NCI-H1694 (cell line): ENCODE data around the gene WDR70.
"Not testable (repeated sequence)": the region's sequence is repeated elsewhere in the genome, so short reads cannot be mapped to it uniquely, and the experiment has no call there.

Source experiments
- DNase-seq: peaks from one replicate; lab custom pipeline; 2025; lab: John Stamatoyannopoulos, UW

Gene WDR70

DNA sequence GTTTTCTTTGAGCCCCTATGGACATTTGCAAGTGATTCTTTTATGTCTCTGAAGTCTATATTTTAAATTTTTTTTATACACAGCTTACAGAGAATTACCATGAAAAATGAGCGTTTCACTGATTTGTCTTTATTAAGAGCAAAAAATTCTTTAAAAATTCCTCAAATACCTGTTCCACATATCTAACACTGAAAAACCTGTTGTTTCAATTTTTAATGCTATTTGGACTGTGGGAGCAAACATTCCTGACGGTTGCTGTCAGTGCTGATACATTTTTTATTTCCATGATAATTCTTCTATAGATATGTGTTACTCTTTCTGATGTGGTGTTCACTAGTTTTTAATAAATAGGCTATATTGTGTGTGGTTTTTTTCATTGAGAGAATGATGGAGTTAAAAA, 261.0 kb downstream of the WDR70 start:
- DNase-seq, result no peak

- no peak for DNase-seq
These were observed 262.8 kb downstream of the WDR70 start for GRCh38 chr5:37641933-37642332.

DNA sequence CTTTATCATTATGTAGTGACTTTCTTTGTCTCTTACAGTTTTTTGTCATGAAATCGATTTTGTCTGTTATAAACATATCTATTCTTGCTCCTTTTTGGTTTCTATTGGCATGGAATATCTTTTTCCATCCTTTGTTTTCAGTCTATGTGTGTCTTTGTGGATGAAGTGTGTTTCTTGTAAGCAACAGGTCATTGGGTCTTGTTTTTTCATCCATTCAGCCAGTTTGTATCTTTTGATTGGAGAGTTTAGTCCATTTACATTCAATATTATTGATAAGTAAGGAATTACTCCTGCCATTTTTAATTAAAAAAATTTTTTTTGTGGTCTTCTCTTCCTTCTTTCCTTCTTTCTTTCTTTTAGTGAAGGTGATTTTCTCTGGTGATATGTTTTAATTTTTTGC, 266.6 kb downstream of the WDR70 start:
- DNase-seq, result no peak

GRCh38 chr5:37654566-37654965, 275.4 kb downstream of the WDR70 start:
- not testable (repeated sequence) for DNase-seq

GRCh38 chr5:37657046-37657445, 277.9 kb downstream of the WDR70 start:
- DNase-seq, result no peak

- no peak for DNase-seq
These were observed 279.3 kb downstream of the WDR70 start for GRCh38 chr5:37658440-37658839.

- no peak for DNase-seq
These were observed 281.2 kb downstream of the WDR70 start for GRCh38 chr5:37660319-37660718.

GRCh38 chr5:37661227-37661920, 282.3 kb downstream of the WDR70 start:
- no peak for DNase-seq

GRCh38 chr5:37661951-37662350, 282.8 kb downstream of the WDR70 start:
- DNase-seq, result no peak

- DNase-seq, result no peak
These were observed 283.2 kb downstream of the WDR70 start for GRCh38 chr5:37662362-37662761.

GRCh38 chr5:37662789-37663485, 283.8 kb downstream of the WDR70 start:
- DNase-seq, result no peak

- DNase-seq, result no peak
These were observed 284.4 kb downstream of the WDR70 start for GRCh38 chr5:37663538-37663937.

DNA sequence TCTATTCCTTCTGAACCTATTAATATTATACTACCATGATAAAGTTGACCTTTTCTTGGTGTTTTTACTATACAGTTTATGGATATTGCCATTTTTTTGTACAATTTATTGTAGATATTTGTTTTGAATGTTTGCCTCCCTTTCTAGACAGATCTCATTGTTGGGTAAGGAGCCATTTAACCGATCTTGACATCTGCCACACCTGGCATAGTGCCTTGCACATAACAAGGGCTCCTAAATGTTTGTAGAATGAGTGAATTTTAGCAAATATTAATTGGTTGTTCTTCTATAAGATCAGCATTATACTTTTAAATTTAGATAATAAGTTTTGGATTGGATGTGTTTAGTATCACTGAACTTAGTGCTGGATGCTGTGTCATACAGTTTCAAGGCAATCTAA, 285.4 kb downstream of the WDR70 start:
- no peak for DNase-seq

GRCh38 chr5:37665272-37665671, 286.2 kb downstream of the WDR70 start:
- DNase-seq, result peak; percentile 16

GRCh38 chr5:37665889-37666288, 286.8 kb downstream of the WDR70 start:
- peak; percentile 21 for DNase-seq

DNA sequence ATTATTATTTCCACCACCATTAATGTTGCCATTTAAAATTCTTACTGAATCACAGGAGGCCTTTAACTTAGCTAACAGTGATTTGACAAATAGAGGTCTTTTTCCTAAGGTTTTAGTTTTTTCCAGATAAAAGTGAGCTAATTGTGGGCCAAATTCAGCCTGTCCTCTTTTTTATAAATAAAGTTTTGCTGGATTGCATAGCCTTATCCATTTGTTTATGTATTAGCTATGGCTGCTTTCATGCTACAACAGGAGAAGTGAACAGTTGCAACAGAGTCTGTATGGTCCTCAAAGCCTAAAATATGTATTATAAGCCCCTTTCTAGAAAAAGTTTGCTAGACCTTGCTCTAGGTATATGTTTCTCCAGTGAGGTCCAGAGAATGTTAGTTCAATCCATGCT, 288.3 kb downstream of the WDR70 start:
- no peak for DNase-seq

DNA sequence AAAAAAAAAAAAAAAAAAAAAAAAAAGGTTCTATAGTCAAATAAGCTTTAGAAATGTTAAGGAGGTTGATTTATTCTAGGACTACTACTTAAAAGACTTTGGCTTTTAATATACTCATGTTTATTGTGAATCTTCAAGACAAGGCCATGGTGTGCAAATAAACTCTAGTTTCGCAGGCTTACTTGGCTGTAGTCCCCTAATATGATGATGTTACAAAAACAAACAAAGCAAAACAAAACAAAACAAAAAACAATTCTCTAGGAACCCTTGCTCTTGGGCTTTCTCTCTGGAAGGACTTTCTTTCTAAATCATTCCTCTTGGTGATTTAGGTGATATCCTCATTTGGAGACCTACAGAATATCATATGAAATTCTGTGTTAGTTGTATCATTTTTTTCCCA, 288.7 kb downstream of the WDR70 start:
- no peak for DNase-seq

- DNase-seq, result no peak
These were observed 289.5 kb downstream of the WDR70 start for GRCh38 chr5:37668524-37669047.

DNA sequence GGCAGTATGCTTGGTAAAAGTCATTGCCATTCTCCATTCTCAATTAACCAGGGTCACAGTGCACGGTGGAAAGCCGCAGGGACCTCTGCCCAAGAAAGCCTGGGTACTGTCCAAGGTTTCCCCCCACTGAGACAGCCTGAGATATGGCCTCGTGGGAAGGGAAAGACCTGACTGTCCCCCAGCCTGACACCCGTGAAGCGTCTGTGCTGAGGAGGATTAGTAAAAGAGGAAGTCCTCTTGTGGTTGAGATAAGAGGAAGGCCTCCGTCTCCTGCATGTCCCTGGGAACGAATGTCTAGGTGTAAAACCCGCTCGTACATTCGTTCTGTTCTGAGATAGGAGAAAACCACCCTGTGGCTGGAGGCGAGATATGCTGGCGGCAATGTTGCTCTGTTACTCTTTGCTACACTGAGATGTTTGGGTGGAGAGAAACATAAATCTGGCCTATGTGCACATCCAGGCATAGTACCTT, 293.0 kb downstream of the WDR70 start:
- DNase-seq, result not testable (repeated sequence)

DNA sequence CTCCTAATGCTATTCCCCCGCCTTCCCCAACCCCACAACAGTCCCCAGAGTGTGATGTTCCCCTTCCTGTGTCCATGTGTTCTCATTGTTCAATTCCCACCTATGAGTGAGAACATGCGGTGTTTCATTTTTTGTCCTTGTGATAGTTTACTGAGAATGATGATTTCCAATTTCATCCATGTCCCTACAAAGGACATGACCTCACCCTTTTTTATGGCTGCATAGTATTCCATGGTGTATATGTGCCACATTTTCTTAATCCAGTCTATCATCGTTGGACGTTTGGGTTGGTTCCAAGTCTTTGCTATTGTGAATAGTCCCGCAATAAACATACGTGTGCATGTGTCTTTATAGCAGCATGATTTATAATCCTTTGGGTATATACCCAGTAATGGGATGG, 295.2 kb downstream of the WDR70 start:
- not testable (repeated sequence) for DNase-seq

- not testable (repeated sequence) for DNase-seq
These were observed 300.2 kb downstream of the WDR70 start for GRCh38 chr5:37679326-37679725.

DNA sequence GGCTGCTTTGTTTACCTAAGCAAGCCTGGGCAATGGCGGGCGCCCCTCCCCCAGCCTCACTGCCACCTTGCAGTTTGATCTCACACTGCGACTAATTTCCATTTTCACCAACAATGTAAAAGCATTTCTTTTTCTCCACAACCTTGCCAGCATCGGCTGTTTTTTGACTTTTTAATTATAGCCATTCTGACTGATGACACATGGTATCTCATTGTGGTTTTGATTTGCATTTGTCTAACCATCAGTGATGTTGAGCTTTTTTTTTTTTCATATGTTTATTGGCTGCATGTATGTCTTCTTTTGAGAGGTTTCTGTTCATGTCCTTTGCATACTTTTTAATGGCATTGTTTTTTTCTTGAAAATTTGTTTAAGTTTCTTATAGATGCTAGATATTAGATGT, 300.8 kb downstream of the WDR70 start:
- DNase-seq, result not testable (repeated sequence)

DNA sequence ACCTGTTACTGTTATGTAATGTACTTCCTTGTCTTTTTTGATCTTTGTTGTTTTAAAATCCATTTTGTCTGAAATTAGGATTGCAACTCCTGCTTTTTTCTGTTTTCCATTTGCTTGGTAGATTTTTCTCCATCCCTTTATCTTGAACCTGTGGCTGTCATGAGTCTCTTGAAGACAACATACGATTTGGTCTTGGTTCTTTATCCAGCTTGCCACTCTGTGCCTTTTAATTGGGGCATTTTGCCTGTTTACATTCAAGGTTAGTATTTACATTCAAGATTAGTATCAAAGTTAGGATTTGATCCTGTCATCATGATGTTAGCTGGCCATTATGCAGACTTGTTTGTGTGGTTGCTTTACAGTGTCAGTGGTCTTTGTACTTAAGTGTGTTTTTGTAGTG, 304.0 kb downstream of the WDR70 start:
- no peak for DNase-seq
